HG03432 (cell line): ENCODE results near the gene ULK4.

Experiments
- ATAC-seq: cut with Tn5 transposase; IDR thresholded peaks from one replicate; pipeline ENCODE4 v1.9.1; 2021; ENCODE audit warnings: mild to moderate bottlenecking, moderate library complexity; ENCODE audit not compliant: unreplicated experiment

The ULK4 gene

GRCh38 chr3:41277790-41278465, 684.0 kb downstream of the ULK4 start:
- ATAC-seq, result no peak

GRCh38 chr3:41276191-41276590, 685.7 kb downstream of the ULK4 start:
- ATAC-seq, result no peak

GRCh38 chr3:41274944-41275668, 686.8 kb downstream of the ULK4 start:
- ATAC-seq, result no peak

GRCh38 chr3:41272667-41273066, 689.2 kb downstream of the ULK4 start:
- ATAC-seq, result no peak

GRCh38 chr3:41267975-41268640, 693.8 kb downstream of the ULK4 start:
- no peak for ATAC-seq

GRCh38 chr3:41265823-41266273, 696.1 kb downstream of the ULK4 start:
- ATAC-seq, result no peak

GRCh38 chr3:41265011-41265545, 696.8 kb downstream of the ULK4 start:
- ATAC-seq, result no peak

- ATAC-seq, result no peak
Measured at GRCh38 chr3:41260063-41260450, 701.8 kb downstream of the ULK4 start.

- ATAC-seq, result no peak
Measured at GRCh38 chr3:41259449-41260062, 702.3 kb downstream of the ULK4 start.

- ATAC-seq, result no peak
Measured at GRCh38 chr3:41258239-41258800, 703.6 kb downstream of the ULK4 start.

GRCh38 chr3:41251593-41251992, 710.3 kb downstream of the ULK4 start:
- ATAC-seq, result no peak

- ATAC-seq, result no peak
Measured at GRCh38 chr3:41250825-41251224, 711.1 kb downstream of the ULK4 start.

GRCh38 chr3:41249318-41249717, 712.6 kb downstream of the ULK4 start:
- ATAC-seq, result no peak

- ATAC-seq, result no peak
Measured at GRCh38 chr3:41248525-41248924, 713.4 kb downstream of the ULK4 start.

- ATAC-seq, result no peak
Measured at GRCh38 chr3:41247055-41248004, 714.6 kb downstream of the ULK4 start.

- no peak for ATAC-seq
Measured at GRCh38 chr3:41244620-41245336, 717.1 kb downstream of the ULK4 start.

GRCh38 chr3:41243183-41243582, 718.7 kb downstream of the ULK4 start:
- no peak for ATAC-seq

GRCh38 chr3:41241800-41242571, 719.9 kb downstream of the ULK4 start:
- no peak for ATAC-seq
